Fibroblast of mammary gland (primary cell): ENCODE results near the gene TOP3A.

Source experiments
- DNase-seq: peaks from one replicate; pipeline ENCODE4 v3.0.0-alpha.2; 2010; ENCODE audit warnings: low read depth
- H3K4me3 ChIP-seq: 2 replicates; pipeline ENCODE4 v1.5.1; 2011; ENCODE audit warnings: low read depth, mild to moderate bottlenecking, low read length, moderate library complexity; ENCODE audit not compliant: control insufficient read depth
- CTCF ChIP-seq: conservative IDR thresholded peaks from 2 replicates; pipeline ENCODE4 v1.5.1; 2011; ENCODE audit warnings: low read depth, low read length, inconsistent platforms; ENCODE audit not compliant: control insufficient read depth, insufficient read depth

TOP3A gene

DNA sequence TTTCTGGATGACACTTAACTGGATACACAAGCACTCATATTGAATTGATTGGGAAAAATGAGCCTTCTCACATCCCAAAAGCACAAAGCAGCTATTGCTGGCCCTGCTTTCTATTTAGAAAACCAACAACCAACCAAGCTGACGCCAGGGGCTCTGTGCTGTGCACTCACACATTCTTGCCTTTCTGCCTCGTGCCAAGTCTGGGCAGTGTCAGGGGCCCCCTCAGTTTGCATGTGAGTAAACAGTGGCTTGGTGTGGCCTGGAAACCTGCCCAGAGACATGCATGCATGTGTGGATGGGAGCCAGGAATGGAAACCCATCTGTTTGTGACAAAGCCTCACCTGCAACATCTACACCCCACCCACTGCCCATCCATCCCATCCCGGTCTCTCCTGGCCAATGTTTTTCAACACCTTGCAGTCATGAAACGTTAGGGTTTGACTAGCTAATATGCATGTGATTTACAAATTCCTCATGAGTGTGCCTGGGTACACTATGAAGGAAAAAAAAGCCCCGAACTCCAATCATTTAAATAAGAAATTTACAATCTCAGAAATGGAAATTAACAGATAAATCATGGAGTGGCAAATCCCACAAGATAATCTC lies 33.9 kb downstream of the TOP3A start:
- DNase-seq: no peak
- TF ChIP-seq CTCF: no peak

GRCh38 chr17:18280249-18280648 lies 34.5 kb downstream of the TOP3A start:
- H3K4me3 ChIP-seq: no peak overlapping the region
- TF ChIP-seq CTCF: no peak
- DNase-seq: no peak

More for the DNA sequence above, 33.9 kb downstream of the TOP3A start:
- no peak overlapping the region for H3K4me3 ChIP-seq

DNA sequence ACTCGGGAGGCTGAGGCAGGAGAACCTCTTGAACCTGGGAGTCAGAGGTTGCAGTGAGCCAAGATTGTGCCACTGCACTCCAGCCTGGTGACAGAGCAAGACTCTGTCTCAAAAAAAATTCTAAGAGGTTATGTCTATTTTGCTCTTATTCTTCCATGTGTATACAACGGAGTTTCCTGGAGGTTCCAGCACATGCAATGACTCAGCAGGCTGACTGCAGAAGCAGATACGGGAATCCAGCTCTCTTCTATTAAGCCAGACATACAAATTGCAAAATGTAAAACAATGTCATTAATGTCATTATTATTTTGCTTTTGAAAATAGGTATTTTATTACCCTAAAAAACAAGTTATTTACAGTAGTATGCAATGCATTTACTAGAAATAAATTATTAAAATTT lies 35.9 kb downstream of the TOP3A start:
- H3K4me3 ChIP-seq: no peak overlapping the region
- TF ChIP-seq CTCF: no peak
- DNase-seq: peak; percentile 51

DNA sequence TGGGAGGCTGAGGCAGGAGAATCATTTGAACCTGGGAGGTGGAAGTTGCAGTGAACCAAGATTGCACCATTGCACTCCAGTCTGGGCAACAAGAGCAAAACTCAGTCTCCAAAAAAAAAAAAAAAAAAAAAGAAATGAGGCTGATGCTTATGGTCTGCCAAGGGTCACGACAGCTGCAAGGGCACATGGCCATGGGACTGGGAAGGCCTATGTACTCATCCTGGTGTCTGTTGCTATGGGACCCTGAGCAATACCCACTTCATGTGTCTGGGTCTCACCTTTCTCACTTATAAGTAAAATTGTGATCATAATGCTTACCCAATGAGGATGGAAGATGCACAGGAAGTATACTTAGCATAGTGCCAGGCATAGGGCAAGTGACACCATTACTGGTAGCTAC lies 37.7 kb downstream of the TOP3A start:
- H3K4me3 ChIP-seq: no peak overlapping the region
- no peak for TF ChIP-seq CTCF
- DNase-seq: no peak

DNA sequence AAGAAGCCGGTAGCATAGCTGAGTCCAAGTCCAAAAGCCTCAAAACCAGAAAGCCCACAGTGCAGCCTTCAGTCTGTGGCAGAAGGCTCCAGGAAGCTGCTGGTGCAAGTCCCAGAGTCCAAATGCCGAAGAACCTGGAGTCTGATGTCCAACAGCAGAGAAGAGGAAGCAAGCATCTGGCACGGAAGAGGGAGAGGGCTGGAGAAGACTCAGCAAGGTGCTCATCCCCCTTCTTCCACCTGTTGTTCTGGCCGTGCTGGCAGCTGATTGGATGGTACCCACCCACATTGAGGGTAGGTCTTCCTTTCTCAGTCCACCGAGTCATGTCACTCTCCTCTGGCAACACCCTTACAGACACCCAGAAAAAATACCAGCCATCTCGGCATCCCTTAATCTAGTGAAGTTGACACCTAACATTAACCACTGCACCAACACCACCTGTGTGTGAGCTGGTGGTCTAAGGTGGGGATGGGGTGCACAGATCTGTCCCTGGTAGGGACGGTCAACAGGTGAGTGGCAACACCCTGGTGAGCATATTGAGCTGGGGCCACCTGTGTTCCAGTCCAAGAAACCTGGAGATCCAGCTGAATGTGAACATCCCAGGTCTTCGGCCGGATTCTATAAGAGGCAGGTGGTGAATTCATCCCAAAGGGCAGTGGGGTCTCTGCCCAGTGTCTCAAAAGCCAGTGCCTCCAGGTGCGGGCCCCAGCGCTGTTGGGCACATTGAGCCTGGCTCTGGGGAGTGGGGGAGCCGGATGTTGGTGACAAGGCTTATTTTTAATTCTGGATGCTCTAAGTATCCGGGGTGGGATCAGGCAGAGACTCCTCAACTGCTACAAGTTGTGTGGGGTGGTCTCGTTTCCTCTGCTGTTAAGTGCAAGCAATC lies 44.5 kb downstream of the TOP3A start:
- no peak for TF ChIP-seq CTCF
- no peak overlapping the region for H3K4me3 ChIP-seq
- DNase-seq: no peak

GRCh38 chr17:18267927-18268711 lies 46.7 kb downstream of the TOP3A start:
- no peak for TF ChIP-seq CTCF
- peak; percentile 28 for DNase-seq
- H3K4me3 ChIP-seq: no peak overlapping the region
